ENCODE data around the gene PDE7B. TPM values are rescaled to one million over a fixed set of nuclear protein-coding genes. Genes with fewer than 3 reads are reported as not detected.

PDE7B gene
- polyA plus RNA-seq, 1 donor (not counting 4 experiments of a cell fraction or from before 2014, with no cell fraction given), result 0.01 TPM

DNA sequence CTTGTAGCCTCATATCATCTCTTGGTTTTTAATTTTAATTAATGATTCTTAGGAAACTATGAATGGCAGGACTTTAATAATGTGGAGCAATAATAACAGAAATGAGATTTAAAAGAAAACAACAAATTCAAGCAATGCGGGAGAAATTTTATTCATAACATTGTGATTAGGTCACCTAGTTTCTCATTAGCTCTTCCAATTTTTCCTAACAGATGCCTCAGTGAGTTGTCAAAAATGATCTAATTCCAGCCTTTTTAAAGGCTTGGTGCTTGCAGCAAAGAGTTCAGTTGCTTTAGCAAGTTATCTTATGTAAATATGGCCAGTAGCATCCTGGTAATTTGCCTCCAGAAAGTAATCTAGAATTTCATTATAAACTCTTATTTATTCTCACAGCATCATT lies 20.4 kb downstream of the PDE7B start:
- Histone ChIP-seq H4K20me1 (ENCODE audit: control insufficient read depth, extremely low read depth, insufficient read depth, low read length) (no peaks in the 10 kb centered on the region), H3K79me2 (ENCODE audit: control insufficient read depth, insufficient read depth, low read length) (no peaks in the 10 kb centered on the region), H3K9me1 (ENCODE audit: control insufficient read depth, extremely low read depth, insufficient read depth, low read length) (no peaks in the 10 kb centered on the region), H3K4me2 (ENCODE audit: control insufficient read depth, extremely low read depth, insufficient read depth, low read depth, low read length) (no peak overlapping the region), H3K27ac (ENCODE audit: control insufficient read depth, insufficient read depth, low read length) (no peak overlapping the region), H3K9ac (ENCODE audit: control insufficient read depth, extremely low read depth, insufficient read depth, low read length) (no peak overlapping the region), H3K9me3 (ENCODE audit: control insufficient read depth, low read depth, low read length) (no peaks in the 10 kb centered on the region), H3K27me3 (ENCODE audit: control insufficient read depth, extremely low read depth, insufficient read depth, low read length) (no peaks in the 10 kb centered on the region), H3K4me3 (ENCODE audit: control insufficient read depth in 2 of 3, extremely low read depth in 1 of 3, insufficient read depth in 2 of 3, low read depth in 1 of 3, low read length in 3 of 3) (no peak overlapping the region), H3K4me1 (ENCODE audit: control insufficient read depth, extremely low read depth, insufficient read depth, low read length) (no peaks in the 10 kb centered on the region), H2AFZ (ENCODE audit: control insufficient read depth, low read length) (no peak overlapping the region), H3K36me3 (ENCODE audit: control insufficient read depth in 2 of 2, extremely low read depth in 1 of 2, insufficient read depth in 2 of 2, low read length in 2 of 2) (no peaks in the 10 kb centered on the region)
- dilution Hi-C loops (cut with MboI; ENCODE audit: extremely low pct_ligation_motif_present, low sequenced_read_pairs), result no loop called here
- TF ChIP-seq CTCF (optimal IDR thresholded peaks at IDR 0.05 in 1 of 3, IDR thresholded peaks at IDR 0.05 in 1 of 3, conservative IDR thresholded peaks at IDR 0.05 in 1 of 3; ENCODE audit: extremely low read depth in 1 of 3, insufficient read depth in 2 of 3, low read length in 3 of 3) (no peak), EZH2 (IDR thresholded peaks at IDR 0.05; ENCODE audit: low read length) (no peak)
- no peak for DNase-seq (ENCODE audit: low read depth, low spot score)
- FAIRE-seq, result no peak

DNA sequence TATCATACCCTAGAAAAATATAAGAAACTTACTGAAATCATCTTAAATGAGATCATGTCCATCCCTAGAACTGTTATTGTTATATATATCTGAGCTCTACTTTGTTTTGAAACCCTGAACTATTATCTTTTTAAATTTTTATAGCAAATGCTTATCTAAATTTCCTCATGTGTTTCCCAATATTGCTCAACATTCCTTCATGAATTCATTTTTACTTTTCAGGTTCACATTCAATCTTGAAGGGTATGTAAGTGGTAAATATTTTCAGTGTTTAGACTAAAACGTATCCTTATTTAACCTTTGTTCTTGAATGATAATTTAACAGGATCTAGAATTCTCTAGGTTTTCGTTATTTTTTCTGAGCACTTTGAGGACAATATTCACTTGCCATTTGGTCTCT lies 23.9 kb downstream of the PDE7B start:
- Histone ChIP-seq H3K79me2 (ENCODE audit: control insufficient read depth, insufficient read depth, low read length) (no peaks in the 10 kb centered on the region), H3K4me2 (ENCODE audit: control insufficient read depth, extremely low read depth, insufficient read depth, low read depth, low read length) (no peak overlapping the region), H4K20me1 (ENCODE audit: control insufficient read depth, extremely low read depth, insufficient read depth, low read length) (no peaks in the 10 kb centered on the region), H3K9me1 (ENCODE audit: control insufficient read depth, extremely low read depth, insufficient read depth, low read length) (no peaks in the 10 kb centered on the region), H3K9me3 (ENCODE audit: control insufficient read depth, low read depth, low read length) (no peaks in the 10 kb centered on the region), H3K4me3 (ENCODE audit: control insufficient read depth in 2 of 3, extremely low read depth in 1 of 3, insufficient read depth in 2 of 3, low read depth in 1 of 3, low read length in 3 of 3) (no peak overlapping the region), H3K9ac (ENCODE audit: control insufficient read depth, extremely low read depth, insufficient read depth, low read length) (no peak overlapping the region), H2AFZ (ENCODE audit: control insufficient read depth, low read length) (no peak overlapping the region), H3K4me1 (ENCODE audit: control insufficient read depth, extremely low read depth, insufficient read depth, low read length) (peaks cover 7% of the 10 kb centered on the region), H3K36me3 (ENCODE audit: control insufficient read depth in 2 of 2, extremely low read depth in 1 of 2, insufficient read depth in 2 of 2, low read length in 2 of 2) (no peaks in the 10 kb centered on the region), H3K27me3 (ENCODE audit: control insufficient read depth, extremely low read depth, insufficient read depth, low read length) (no peaks in the 10 kb centered on the region), H3K27ac (ENCODE audit: control insufficient read depth, insufficient read depth, low read length) (no peak overlapping the region)
- dilution Hi-C loops (cut with MboI; ENCODE audit: extremely low pct_ligation_motif_present, low sequenced_read_pairs), result no loop called here
- FAIRE-seq (no peak), DNase-seq (ENCODE audit: low read depth, low spot score) (no peak)
- TF ChIP-seq EZH2 (IDR thresholded peaks at IDR 0.05; ENCODE audit: low read length), result no peak
- no peak for TF ChIP-seq CTCF (optimal IDR thresholded peaks at IDR 0.05 in 1 of 3, IDR thresholded peaks at IDR 0.05 in 1 of 3, conservative IDR thresholded peaks at IDR 0.05 in 1 of 3; ENCODE audit: extremely low read depth in 1 of 3, insufficient read depth in 2 of 3, low read length in 3 of 3)
